PC-3 (cell line): ENCODE measurements around the gene STK24.

Experiments
- CTCF ChIP-seq: fragments of 300-600 bp; sonication (generic); conservative IDR thresholded peaks from 2 replicates; pipeline ENCODE4 v1.5.1; 2017; ENCODE audit warnings: antibody characterized with exemption, low read depth, mild to moderate bottlenecking, low read length
- EZH2 ChIP-seq: fragments of 300-600 bp; sonication (generic); IDR thresholded peaks from one replicate; pipeline ENCODE4 v1.6.1; 2017; ENCODE audit warnings: antibody characterized with exemption, mild to moderate bottlenecking, low read length; ENCODE audit not compliant: unreplicated experiment

- TF ChIP-seq CTCF (no peak), EZH2 (no peak)
Observed at GRCh38 chr13:98543378-98544103, 33.4 kb downstream of the STK24 start.
